Right lung (tissue), 5 donors: ENCODE data around the gene IQSEC1. TPM values are rescaled to one million over a fixed set of nuclear protein-coding genes. Genes with fewer than 3 reads are reported as not detected.

Experiments used
- DNase-seq, 2 donors: peaks; one replicate each; pipeline ENCODE4 v3.0.0-alpha.2; 2013
- polyA plus RNA-seq, 5 donors: library from polyadenylated mRNA; unstranded; fragments of 120-200 nt; gene quantifications; one replicate each; pipeline versions ENCODE4 v1.2.1 to v1.2.3, GENCODE V29; 2013; ENCODE audit warnings: inconsistent platforms in 1 of 5, low replicate concordance in 1 of 5; ENCODE audit not compliant: insufficient read length in 5 of 5, insufficient read depth in 1 of 5

The IQSEC1 gene
- polyA plus RNA-seq, 5 donors, result 21.7 to 31.2 (median 29.6) TPM

- peak; percentile 35 to 42 for DNase-seq
Measured at GRCh38 chr3:12954891-12955650, 118.2 kb downstream of the IQSEC1 start.

GRCh38 chr3:12954180-12954579 is 119.0 kb downstream of the IQSEC1 start:
- DNase-seq, result no peak

- no peak for DNase-seq
Measured at GRCh38 chr3:12953201-12953995, 119.8 kb downstream of the IQSEC1 start.

GRCh38 chr3:12952343-12953200 is 120.7 kb downstream of the IQSEC1 start:
- no peak for DNase-seq

GRCh38 chr3:12948891-12949711 is 124.1 kb downstream of the IQSEC1 start:
- no peak for DNase-seq

- DNase-seq, result no peak
Measured at GRCh38 chr3:12948371-12948770, 124.9 kb downstream of the IQSEC1 start.

GRCh38 chr3:12947504-12948369 is 125.5 kb downstream of the IQSEC1 start:
- DNase-seq, result peak in 1 of 2 donors; percentile 32

- DNase-seq, result no peak
Measured at GRCh38 chr3:12946649-12947316, 126.4 kb downstream of the IQSEC1 start.

GRCh38 chr3:12946251-12946648 is 127.0 kb downstream of the IQSEC1 start:
- DNase-seq, result no peak

GRCh38 chr3:12944849-12945248 is 128.4 kb downstream of the IQSEC1 start:
- no peak for DNase-seq

GRCh38 chr3:12944413-12944812 is 128.8 kb downstream of the IQSEC1 start:
- no peak for DNase-seq

GRCh38 chr3:12943124-12944021 is 129.9 kb downstream of the IQSEC1 start:
- no peak for DNase-seq

- no peak for DNase-seq
Measured at GRCh38 chr3:12941495-12942023, 131.7 kb downstream of the IQSEC1 start.

- DNase-seq, result no peak
Measured at GRCh38 chr3:12940854-12941253, 132.4 kb downstream of the IQSEC1 start.

- DNase-seq, result no peak
Measured at GRCh38 chr3:12939137-12939536, 134.1 kb downstream of the IQSEC1 start.

GRCh38 chr3:12938258-12938711 is 134.9 kb downstream of the IQSEC1 start:
- peak; percentile 63 to 65 for DNase-seq

GRCh38 chr3:12935861-12936830 is 137.1 kb downstream of the IQSEC1 start:
- no peak for DNase-seq
